Measurements from ENCODE around the gene TRIML1. TPM values are rescaled to one million over a fixed set of nuclear protein-coding genes. Genes with fewer than 3 reads are reported as not detected.
"Not testable (repeated sequence)": the region's sequence is repeated elsewhere in the genome, so short reads cannot be mapped to it uniquely, and the experiment has no call there.

Gene TRIML1
- total RNA-seq, 2 donors from 2014 or later, result not detected

DNA sequence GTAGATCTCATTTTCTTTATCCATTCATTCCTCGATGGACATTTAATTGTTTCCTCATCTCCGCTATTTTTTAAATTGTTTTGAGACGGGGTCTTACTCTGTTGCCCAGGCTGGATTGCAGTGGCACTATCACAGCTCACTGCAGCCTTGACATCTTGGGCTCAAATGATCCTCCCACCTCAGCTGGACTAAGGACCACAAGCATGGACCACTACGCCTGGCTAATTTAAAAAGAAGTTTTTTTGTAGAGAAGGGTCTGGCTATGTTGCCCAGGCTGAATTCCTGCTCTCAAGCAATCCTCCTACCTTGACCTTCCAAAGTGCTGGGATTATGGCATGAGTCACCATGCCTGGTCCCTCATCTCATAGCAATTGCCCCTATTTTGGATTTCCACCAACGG lies 7.0 kb upstream of the TRIML1 start:
- no peak for ATAC-seq
- Mint-ChIP-seq H3K9me3 (peaks cover 4% of the 10 kb centered on the region), H3K4me3 (no peak overlapping the region), H3K4me1 (ENCODE audit: low read depth in 2 of 2) (no peaks in the 10 kb centered on the region), H3K27ac (no peak overlapping the region), H3K36me3 (no peaks in the 10 kb centered on the region), H3K27me3 (no peaks in the 10 kb centered on the region)
- no peak for DNase-seq (ENCODE audit: low spot score)

DNA sequence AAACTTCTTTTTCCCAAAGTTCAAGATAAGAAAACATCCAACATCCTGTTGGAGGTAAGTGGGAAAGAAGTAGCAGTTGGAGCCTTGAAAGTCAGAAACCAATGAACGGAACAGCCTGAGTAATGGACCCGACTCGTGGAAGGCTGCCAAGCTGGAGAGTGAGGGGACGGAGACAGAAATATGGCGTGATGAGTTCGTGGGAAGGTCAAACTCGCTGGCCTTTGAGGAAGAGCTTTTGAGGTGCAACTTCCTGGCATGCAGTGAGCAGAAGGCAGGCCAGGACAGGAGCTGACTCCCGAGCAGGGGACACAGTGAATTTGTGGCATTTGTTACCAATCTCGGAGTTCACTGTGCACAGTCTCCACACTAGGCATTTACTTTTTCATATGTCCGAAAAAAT lies 1.0 kb upstream of the TRIML1 start:
- DNase-seq (ENCODE audit: low spot score) (no peak), ATAC-seq (no peak)
- Mint-ChIP-seq H3K27me3 (no peaks in the 10 kb centered on the region), H3K36me3 (no peaks in the 10 kb centered on the region), H3K27ac (no peak overlapping the region), H3K4me1 (ENCODE audit: low read depth in 2 of 2) (no peaks in the 10 kb centered on the region), H3K9me3 (peaks cover 11% of the 10 kb centered on the region), H3K4me3 (no peak overlapping the region)

DNA sequence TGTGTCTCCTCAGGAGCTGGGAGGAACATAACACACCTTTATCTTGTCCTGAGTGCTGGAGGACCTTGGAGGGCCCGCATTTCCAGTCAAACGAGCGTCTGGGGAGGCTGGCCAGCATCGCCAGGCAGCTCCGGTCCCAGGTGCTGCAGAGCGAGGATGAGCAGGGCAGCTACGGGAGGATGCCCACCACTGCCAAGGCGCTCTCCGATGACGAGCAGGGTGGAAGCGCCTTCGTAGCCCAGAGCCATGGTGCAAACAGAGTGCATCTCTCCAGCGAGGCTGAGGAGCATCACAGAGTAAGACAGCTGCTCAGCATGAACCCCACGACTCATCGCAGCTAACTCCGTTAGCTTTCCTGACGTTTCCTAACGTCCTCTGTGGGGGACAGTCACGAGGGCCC lies 430 bp downstream of the TRIML1 start:
- Mint-ChIP-seq H3K27ac (no peak overlapping the region), H3K36me3 (no peaks in the 10 kb centered on the region), H3K27me3 (no peaks in the 10 kb centered on the region), H3K9me3 (peaks cover 11% of the 10 kb centered on the region), H3K4me3 (no peak overlapping the region), H3K4me1 (ENCODE audit: low read depth in 2 of 2) (no peaks in the 10 kb centered on the region)
- no peak for DNase-seq (ENCODE audit: low spot score)
- ATAC-seq, result no peak

DNA sequence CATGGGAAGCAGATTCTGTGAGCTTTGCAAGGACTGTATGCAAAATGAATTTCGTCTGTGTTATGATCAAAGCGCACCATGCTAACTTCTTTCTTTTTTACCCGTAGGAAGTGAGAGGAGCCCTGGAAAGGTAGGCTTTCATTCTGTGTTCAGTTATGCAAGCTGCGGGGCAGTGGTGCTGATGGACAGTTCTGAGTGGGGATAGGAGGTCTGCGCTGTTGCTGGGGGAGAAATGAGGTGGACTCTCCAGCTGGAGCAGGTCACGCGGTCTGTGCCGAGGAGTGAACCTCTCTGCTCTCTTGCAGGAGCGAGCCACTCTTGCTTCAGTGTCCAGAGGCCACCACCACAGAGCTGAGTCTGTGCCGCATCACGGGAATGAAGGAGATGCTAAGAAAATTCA lies 4.5 kb downstream of the TRIML1 start:
- DNase-seq (ENCODE audit: low spot score), result no peak
- Mint-ChIP-seq H3K4me1 (ENCODE audit: low read depth in 2 of 2) (no peaks in the 10 kb centered on the region), H3K27me3 (no peaks in the 10 kb centered on the region), H3K36me3 (no peaks in the 10 kb centered on the region), H3K27ac (no peak overlapping the region), H3K4me3 (no peak overlapping the region), H3K9me3 (peaks cover 11% of the 10 kb centered on the region)
- no peak for ATAC-seq

DNA sequence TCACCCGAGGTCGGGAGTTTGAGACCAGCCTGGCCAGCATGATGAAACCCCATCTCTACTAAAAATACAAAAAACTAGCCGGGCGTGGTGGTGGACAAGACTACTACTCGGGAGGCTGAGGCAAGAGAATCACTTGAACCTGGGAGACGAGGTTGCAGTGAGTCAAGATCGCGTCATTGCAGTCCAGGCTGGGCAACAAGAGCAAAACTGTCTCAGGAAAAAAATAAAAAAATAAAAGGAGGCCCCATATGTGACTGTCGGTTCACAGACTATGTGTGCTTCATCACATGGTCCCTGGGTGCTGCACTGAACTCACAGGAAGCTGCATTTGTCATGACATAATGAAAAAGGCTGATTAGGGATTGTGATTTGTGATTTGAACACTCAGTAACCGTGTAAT lies 6.4 kb downstream of the TRIML1 start:
- no peak overlapping the region for H3K27ac Mint-ChIP-seq
- no peaks in the 10 kb centered on the region for H3K27me3 Mint-ChIP-seq
- peaks cover 7% of the 10 kb centered on the region for H3K9me3 Mint-ChIP-seq
- H3K36me3 Mint-ChIP-seq, result no peaks in the 10 kb centered on the region
- no peaks in the 10 kb centered on the region for H3K4me1 Mint-ChIP-seq (ENCODE audit: low read depth in 2 of 2)
- DNase-seq (ENCODE audit: low spot score) (no peak), ATAC-seq (no peak)
- H3K4me3 Mint-ChIP-seq, result no peak overlapping the region

DNA sequence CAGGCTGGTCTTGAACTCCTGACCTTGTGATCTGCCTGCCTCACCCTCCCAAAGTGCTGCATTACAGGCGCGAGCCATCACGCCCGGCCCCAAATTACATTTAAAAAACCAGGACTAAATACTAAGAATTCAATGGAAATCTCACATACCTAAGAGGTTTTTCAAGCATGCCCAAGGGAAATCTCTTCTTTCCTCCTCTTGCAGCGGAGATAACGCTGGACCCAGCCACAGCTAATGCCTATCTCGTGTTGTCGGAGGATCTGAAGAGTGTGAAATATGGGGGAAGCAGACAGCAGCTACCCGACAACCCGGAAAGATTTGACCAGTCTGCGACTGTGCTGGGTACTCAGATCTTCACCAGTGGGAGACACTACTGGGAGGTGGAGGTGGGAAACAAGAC lies 7.4 kb downstream of the TRIML1 start:
- no peaks in the 10 kb centered on the region for H3K4me1 Mint-ChIP-seq (ENCODE audit: low read depth in 2 of 2)
- H3K4me3 Mint-ChIP-seq, result no peak overlapping the region
- peaks cover 5% of the 10 kb centered on the region for H3K9me3 Mint-ChIP-seq
- H3K36me3 Mint-ChIP-seq, result no peaks in the 10 kb centered on the region
- no peak for ATAC-seq
- no peak for DNase-seq (ENCODE audit: low spot score)
- H3K27ac Mint-ChIP-seq, result no peak overlapping the region
- H3K27me3 Mint-ChIP-seq, result no peaks in the 10 kb centered on the region

DNA sequence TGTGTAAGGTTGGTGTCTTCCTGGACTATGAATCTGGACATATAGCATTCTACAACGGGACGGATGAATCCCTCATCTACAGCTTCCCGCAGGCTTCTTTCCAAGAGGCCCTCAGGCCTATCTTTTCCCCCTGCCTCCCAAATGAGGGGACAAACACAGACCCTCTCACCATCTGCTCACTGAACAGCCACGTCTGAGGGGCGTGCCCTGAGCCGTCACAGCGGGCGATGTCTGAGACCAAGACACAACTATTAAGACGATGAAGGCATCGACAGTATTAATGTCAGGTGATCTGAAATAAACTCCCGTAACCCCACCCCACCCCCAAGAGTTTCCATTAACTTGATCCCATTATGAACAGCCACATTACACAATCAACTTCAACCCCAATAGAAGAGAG lies 7.9 kb downstream of the TRIML1 start:
- no peaks in the 10 kb centered on the region for H3K36me3 Mint-ChIP-seq
- H3K27ac Mint-ChIP-seq, result no peak overlapping the region
- H3K4me1 Mint-ChIP-seq (ENCODE audit: low read depth in 2 of 2), result no peaks in the 10 kb centered on the region
- ATAC-seq (no peak), DNase-seq (ENCODE audit: low spot score) (no peak)
- peaks cover 5% of the 10 kb centered on the region for H3K9me3 Mint-ChIP-seq
- H3K4me3 Mint-ChIP-seq, result no peak overlapping the region
- no peaks in the 10 kb centered on the region for H3K27me3 Mint-ChIP-seq

GRCh38 chr4:188147776-188148175 lies 8.5 kb downstream of the TRIML1 start:
- Mint-ChIP-seq H3K4me1 (ENCODE audit: low read depth in 2 of 2) (no peaks in the 10 kb centered on the region), H3K9me3 (peaks cover 5% of the 10 kb centered on the region), H3K27ac (no peak overlapping the region), H3K4me3 (no peak overlapping the region), H3K36me3 (no peaks in the 10 kb centered on the region), H3K27me3 (no peaks in the 10 kb centered on the region)
- DNase-seq (ENCODE audit: low spot score) (no peak), ATAC-seq (no peak)

- Mint-ChIP-seq H3K27ac (no peak overlapping the region), H3K36me3 (peaks cover 10% of the 10 kb centered on the region), H3K4me1 (ENCODE audit: low read depth in 2 of 2) (no peaks in the 10 kb centered on the region), H3K4me3 (no peak overlapping the region), H3K27me3 (no peaks in the 10 kb centered on the region), H3K9me3 (peaks cover 3% of the 10 kb centered on the region)
- DNase-seq (ENCODE audit: low spot score) (no peak), ATAC-seq (no peak)
Measured at GRCh38 chr4:188154668-188155405, 15.6 kb downstream of the TRIML1 start.

GRCh38 chr4:188158336-188158735 lies 19.1 kb downstream of the TRIML1 start:
- no peaks in the 10 kb centered on the region for H3K27me3 Mint-ChIP-seq

GRCh38 chr4:188159513-188160226 lies 20.4 kb downstream of the TRIML1 start:
- not testable (repeated sequence) for H3K4me3 Mint-ChIP-seq; ATAC-seq; DNase-seq (ENCODE audit: low spot score); H3K9me3 Mint-ChIP-seq; H3K4me1 Mint-ChIP-seq (ENCODE audit: low read depth in 2 of 2); H3K27me3 Mint-ChIP-seq; H3K27ac Mint-ChIP-seq
- peaks cover 14% of the 10 kb centered on the region for H3K36me3 Mint-ChIP-seq

More at GRCh38 chr4:188158336-188158735, 19.1 kb downstream of the TRIML1 start:
- ATAC-seq (no peak), DNase-seq (ENCODE audit: low spot score) (no peak)
- Mint-ChIP-seq H3K27ac (no peak overlapping the region), H3K36me3 (peaks cover 14% of the 10 kb centered on the region), H3K4me1 (ENCODE audit: low read depth in 2 of 2) (no peaks in the 10 kb centered on the region), H3K9me3 (peaks cover 9% of the 10 kb centered on the region), H3K4me3 (no peak overlapping the region)

GRCh38 chr4:188160406-188160805 lies 21.2 kb downstream of the TRIML1 start:
- DNase-seq (ENCODE audit: low spot score) (no peak), ATAC-seq (no peak)
- Mint-ChIP-seq H3K4me3 (no peak overlapping the region), H3K36me3 (peaks cover 8% of the 10 kb centered on the region), H3K27ac (no peak overlapping the region), H3K27me3 (no peaks in the 10 kb centered on the region), H3K9me3 (peaks cover 9% of the 10 kb centered on the region), H3K4me1 (ENCODE audit: low read depth in 2 of 2) (no peaks in the 10 kb centered on the region)

GRCh38 chr4:188161167-188161566 lies 21.9 kb downstream of the TRIML1 start:
- Mint-ChIP-seq H3K4me3 (no peak overlapping the region), H3K36me3 (peaks cover 8% of the 10 kb centered on the region), H3K27ac (no peak overlapping the region), H3K9me3 (peaks cover 9% of the 10 kb centered on the region), H3K27me3 (no peaks in the 10 kb centered on the region), H3K4me1 (ENCODE audit: low read depth in 2 of 2) (no peaks in the 10 kb centered on the region)
- ATAC-seq (no peak), DNase-seq (ENCODE audit: low spot score) (no peak)

DNA sequence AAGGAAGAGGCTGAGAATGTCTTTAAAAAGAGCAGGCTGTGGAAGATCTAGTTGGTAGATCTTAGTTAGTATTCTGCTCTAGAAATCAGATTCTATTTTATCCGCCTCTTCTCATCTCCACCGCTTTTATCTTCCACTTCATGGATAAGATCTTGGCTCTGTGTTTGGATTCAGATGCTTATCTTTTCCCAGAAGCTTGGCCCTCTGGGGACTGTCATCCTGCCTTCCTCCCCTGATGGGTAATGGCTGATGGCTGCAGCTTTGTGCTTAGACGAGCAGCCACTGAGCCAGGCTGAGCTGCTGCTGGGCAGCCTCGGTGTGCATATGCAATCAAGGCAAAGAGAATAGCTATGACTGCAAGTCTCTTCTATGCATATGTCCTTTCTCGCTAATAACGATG lies 23.5 kb downstream of the TRIML1 start:
- no peaks in the 10 kb centered on the region for H3K4me1 Mint-ChIP-seq (ENCODE audit: low read depth in 2 of 2)
- H3K36me3 Mint-ChIP-seq, result peaks cover 8% of the 10 kb centered on the region
- DNase-seq (ENCODE audit: low spot score), result no peak
- peaks cover 6% of the 10 kb centered on the region for H3K9me3 Mint-ChIP-seq
- no peak overlapping the region for H3K27ac Mint-ChIP-seq
- no peaks in the 10 kb centered on the region for H3K27me3 Mint-ChIP-seq
- no peak overlapping the region for H3K4me3 Mint-ChIP-seq
- no peak for ATAC-seq
